HG02938 (cell line): ENCODE data around the gene KCNJ6.
"Not testable (repeated sequence)": the region's sequence is repeated elsewhere in the genome, so short reads cannot be mapped to it uniquely, and the experiment has no call there.

Experiments
- ATAC-seq: cut with Tn5 transposase; IDR thresholded peaks from one replicate; pipeline ENCODE4 v1.9.1; 2021; ENCODE audit warnings: mild to moderate bottlenecking, moderate library complexity; ENCODE audit not compliant: unreplicated experiment

Gene KCNJ6

DNA sequence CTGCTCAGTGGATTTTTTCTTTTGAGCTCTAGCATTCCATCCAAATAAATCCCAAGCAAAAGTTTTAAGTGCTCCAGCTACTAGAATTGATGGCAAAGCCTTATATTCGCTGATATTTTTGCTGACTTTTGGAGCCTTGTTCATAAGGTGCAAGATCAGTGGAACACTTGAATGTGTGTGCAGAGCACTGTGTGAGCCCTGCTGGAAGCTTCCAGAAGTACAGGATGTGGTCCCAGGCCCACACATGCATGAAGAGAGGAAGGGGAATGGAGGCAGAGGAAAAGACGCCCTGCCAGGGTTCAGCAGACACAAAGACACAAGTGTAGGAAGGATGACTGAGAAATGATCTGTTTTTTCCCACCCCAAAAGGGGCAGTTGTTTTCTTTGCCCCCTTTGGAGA is 169.4 kb downstream of the KCNJ6 start:
- no peak for ATAC-seq

DNA sequence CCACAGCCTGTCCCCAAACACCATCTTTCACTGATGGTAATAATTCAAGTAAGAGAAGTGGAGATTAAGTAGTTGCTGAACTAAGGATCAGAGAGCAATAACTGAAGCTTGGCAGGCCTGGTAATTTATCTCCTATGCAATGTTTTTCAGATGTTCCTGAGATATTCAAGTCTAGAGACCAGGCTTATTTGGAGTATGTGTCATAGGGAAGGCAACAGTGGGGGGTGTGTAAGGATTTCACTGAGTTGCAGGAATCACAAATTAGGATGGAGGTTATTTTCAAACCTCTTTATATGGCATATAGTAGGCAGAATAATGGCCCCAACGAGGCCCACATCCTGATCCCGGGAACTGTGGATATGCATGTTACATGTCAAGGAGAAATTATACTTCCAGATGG is 171.7 kb downstream of the KCNJ6 start:
- no peak for ATAC-seq

DNA sequence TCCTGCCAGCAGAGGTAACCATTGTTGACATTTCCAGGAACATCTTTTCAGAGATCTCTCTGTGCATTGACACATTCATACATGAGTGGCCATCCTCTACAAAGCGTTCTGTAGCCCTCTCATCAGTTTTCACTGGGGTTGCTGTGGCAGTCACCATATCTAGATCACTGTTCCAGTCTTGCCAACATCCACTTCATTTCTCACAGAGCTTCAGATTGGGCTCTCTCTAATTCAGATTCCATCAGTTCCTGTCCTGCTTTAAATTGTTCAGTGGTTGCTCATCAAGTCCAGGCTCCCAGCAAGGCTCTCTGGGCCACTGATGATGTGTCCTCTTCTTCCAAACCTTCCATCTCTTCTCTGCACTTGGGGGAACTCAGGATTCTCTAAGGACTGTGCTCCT is 173.7 kb downstream of the KCNJ6 start:
- ATAC-seq = no peak

DNA sequence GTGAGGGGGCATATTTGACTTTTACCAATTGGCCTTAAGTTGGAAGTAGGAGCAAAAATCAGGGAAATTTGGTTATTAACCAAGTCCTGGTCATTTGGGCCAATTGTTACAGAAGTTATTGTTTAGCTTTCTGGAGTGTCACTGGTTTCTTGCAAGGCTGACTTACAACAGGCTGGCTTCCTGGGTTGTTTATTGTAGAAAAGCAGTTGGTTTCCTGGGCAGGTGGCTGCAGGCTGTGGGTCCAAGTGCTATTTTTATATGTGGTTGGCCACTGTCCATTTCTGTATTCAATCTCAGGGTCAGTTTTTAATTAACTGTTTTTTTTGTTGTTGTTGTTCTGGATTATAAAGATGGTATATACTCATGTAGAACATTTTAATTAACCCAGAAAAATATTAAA is 174.1 kb downstream of the KCNJ6 start:
- ATAC-seq = no peak

DNA sequence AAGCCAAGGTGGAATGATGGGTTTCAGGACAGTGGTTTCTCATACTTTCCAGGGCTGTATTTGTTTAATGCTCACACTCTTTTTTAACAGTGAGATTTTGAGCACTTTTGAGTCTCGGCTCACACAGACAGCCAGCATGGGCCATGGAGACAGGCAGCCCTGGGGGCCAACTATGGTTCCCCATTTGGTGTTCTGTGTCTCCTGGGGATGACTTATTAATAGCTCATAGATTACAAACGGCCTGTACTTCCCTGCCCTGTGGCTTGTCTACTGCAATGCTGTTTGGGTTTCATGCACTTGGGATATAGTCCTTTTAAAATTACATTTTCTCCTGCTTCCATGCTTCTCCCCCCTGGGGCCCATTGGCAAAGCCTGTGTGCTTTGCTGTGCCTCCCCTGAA is 178.3 kb downstream of the KCNJ6 start:
- no peak for ATAC-seq

DNA sequence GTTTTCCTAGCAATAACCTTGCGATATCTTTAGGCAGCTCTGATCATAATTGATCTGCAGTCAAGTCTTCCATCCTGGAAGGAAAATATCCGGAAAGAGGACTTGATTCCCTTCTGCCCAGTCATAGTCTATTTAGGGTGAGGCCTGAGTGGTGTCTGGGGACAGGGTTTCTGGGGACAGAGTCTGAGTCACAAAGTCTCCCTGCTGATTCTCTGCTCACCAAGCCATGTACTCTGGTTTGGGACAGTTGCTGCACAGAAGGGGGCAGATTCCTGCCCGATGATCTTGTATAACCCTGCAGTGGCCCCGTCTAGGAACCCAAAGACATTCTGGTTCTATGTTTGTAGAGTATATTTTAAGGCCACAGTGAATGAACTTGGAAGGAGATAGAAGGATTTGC is 178.8 kb downstream of the KCNJ6 start:
- no peak for ATAC-seq

DNA sequence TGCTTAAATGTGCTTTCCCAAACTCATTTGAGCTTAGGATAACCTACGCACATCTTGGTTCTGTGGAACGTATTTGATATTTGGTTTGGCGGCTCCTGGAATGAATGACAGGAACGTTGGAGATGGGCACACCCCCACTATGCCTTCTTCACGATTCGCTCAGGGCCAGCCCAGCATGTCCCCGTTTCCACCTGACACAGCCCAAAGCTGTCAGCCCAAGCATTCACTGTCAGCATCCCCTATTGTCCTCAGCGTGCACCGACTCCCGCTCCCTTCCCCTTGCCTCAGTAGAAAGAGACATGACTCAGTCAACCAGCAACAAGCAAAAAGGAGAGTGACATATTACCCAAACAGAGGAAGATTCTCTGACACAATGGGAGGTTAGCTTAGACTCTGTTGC is 181.4 kb downstream of the KCNJ6 start:
- ATAC-seq = no peak

DNA sequence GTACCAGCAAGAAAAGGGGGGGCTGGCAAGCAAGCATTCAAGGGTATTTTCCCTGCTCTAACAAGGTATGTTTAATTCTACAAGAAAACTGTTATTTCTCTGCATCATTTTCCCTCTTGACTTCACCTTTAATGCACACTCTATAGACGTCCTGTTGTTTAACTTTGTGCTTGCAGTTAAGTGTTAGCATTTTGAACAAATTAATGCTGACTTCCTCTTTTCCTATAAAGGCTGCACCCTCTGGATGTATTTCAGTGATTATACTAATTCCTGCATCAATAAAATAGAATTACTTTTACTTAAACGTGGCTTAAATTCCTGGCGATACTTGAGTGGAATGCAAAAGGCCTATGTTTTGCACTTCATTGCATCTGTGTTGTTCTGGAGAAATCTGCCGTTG is 183.3 kb downstream of the KCNJ6 start:
- no peak for ATAC-seq

DNA sequence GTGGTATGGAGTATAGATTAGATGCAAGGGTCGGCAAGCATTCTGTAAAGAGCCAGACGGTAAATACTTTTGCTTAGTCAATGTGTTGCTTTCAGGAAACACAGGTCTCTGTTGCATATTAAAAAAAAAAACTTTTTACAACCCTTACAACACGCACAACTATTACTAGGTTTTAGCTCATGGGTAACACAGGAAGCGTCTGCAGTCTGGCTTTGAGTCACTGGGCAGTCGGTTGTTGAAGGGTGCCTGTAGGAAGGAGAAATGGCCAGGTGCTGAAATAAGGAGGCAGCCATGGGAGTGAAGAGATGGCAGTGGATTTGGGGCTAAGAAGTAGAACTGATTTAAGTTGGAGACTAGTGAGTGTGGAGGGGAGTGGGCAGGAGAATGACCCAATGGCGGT is 192.1 kb downstream of the KCNJ6 start:
- no peak for ATAC-seq

DNA sequence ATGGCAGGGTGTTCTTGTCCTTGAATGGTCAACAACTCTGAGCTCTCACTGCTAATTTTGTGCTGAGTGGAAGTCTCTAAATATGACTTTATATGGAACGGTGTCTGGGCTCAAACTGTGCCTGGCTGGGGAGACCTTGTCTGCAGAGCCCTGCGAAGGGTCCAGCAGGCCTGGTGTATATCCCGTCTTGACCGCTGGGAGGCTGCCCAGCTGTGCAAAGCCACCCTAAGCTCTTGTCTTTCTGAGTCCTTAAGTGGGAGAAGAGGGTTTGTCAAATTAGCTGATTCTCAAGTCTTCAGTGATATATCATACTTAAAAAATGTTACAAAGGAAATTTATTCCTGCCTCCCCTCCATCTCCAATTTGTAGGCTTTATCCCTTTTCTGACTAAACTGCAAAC is 198.7 kb downstream of the KCNJ6 start:
- ATAC-seq = no peak

DNA sequence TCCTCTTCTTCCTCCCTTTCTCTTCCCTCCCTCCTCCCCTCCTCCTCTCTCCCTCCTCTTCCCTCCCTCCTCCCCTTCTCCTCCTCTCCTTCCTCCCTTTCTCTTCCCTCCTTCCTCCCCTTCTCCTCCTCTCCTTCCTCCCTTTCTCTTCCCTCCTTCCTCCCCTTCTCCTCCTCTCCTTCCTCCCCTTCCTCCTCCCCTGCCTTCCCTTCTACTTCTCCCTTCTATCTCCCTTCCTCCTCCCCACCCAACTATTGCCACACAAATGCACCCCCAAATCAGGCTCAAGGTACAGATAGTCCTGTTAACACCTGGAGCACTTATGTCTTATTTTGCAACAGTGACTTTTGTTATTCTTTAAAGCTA is 203.7 kb downstream of the KCNJ6 start:
- ATAC-seq = not testable (repeated sequence)

DNA sequence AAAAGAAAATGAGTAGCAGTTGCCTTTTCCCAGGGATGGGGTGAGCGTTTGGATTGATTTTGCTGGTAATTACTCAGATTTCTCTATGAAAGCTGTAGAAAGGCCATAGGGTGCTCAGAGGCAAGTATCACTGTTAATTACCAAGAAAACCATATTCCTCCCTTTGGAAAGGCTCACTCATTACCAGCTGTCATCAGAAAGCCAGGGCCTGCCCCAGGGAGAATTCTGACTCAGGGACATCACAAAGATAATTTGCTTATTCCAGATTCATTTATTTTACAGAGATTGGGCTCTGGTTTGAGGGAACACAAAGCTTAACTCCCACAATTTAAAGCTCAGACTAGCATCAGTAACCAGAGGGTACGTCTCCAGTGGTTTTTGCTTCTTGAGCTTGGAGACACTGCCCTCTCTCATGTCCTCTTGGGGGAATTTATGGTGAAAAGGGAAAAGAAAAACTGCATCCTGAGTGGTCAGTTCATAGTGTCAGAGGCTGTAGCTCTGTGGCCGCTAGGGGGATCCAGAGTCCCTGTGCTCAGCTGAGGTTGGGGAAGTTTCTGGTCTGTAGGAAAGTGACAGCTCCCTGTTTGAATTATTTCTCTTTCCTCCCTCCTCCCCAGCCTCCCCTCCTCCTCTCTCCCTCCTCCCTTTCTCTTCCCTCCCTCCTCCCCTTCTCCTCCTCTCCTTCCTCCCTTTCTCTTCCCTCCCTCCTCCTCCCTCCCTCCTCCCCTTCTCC is 204.3 kb downstream of the KCNJ6 start:
- no peak for ATAC-seq

DNA sequence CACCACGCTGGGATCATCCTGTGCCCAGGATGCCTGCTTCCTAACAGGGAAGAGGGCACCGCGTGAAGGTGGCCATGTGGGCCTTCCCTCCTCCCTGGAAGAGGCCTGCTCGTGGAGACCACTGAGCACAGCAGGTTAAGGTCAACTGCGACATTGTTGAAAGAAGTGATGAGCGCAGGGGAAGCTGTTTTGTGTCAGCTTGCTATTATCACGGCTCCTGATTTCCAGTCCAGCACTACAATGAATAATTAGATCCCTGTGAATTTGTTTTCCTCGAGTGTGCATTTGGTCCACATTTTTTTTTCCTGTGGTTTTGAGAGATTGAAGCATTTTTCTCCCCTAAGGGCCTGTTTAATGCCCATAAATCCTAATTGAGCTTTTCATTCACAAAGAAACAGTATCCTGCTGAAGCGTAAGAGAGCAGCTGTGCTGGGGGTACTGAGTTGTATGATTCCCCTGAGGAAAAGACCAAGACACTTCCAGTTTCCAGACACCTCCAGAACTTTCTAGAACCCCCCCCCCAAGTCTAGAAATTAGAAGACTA is 204.9 kb downstream of the KCNJ6 start:
- ATAC-seq = no peak

DNA sequence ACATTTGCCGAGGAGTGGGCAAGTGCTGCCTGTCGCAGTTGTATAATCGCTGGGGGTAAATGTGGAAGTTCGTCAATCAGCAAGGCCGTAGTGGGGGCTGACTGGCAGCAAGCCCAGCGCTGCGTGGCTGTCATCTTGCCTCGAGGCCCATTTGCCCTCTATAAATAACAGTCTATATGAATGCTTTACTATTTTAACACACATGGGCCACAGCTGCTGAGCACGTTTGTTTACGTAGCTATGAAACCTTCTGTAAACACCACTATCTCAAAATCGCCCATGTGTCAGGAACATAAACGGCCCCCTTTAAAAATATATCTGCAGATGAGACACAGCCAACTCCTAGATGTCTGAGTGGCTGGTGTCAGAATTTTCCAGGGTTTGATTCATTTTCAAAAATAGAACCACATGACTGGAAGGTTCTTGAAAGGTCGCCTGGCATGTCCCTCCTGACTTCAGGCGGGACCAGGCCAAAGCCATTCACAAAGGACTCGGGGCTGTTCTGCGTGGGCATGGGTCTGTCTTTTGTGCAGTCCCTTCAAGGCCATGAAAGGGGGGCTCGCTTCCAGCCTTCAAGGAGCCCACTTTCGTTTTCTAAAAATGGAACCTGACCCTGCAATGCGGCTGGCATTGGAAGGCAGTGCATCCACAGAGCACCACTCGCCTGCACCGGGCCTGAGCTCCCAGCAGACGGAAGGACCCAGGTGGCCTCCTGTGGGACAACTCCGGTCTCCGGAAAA is 205.5 kb downstream of the KCNJ6 start:
- no peak for ATAC-seq

DNA sequence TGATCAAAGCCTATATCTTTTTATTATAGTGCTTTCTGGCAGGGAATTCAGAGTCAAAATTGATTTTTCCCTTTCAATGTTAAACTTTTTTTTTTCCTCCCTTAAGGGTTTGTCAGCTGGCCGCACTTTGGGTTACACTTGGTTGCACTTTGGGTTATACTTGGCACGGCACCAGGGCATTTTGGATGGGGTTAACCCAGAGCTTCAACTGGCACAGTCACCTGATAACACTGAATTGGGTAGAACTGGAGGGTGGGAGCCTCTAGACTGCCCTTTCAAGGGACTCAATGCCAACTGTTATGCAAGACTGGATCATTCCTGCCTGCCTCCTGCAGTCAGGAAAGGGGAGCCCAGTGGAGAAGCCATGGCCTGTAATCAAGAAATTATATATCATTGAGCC is 211.5 kb downstream of the KCNJ6 start:
- ATAC-seq = no peak

DNA sequence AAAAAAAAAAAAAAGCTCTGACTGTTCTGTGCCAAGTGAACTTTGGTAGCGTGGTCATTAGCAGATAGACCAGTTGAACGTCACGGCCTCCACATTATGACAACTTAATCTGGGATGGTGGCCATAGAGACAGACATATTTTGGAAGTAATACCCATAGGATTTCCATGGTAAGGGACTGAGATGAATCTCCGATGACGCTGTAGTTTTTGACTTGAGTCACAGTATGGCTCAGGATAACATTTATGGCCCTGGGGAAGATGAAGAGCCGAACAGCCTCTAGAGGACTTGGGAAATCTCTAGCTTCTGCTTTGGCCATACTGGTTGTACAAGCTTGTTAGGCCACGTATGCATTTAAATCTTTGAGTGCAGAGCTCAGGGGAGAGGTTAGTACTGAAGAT is 214.0 kb downstream of the KCNJ6 start:
- ATAC-seq = no peak

DNA sequence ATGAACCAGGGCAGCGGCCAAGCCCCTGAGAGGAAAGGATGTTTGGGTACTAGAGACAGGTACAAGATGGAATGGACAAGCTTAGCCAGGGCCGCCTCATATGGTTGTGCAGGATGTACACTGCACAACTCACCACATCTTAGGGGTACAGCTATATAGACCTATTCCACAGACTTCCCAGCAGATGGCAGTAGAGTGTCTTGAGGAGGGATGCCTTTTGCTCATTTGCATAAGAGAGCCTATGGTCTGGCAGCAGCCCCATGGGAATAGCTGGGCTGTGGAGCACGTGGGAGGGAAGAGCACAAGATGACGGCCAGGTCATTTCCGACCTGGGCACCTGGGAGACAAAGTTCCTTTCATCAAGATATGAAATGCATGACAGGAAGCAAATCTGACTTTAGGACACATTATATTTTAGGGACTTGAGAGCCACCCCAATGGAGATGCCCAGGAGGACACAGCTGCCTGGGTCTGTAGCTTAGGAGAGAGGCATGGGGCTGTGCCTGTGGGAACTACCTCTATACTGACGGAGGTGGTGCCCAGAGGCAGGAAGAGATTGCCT is 215.5 kb downstream of the KCNJ6 start:
- ATAC-seq = peak; percentile 86

DNA sequence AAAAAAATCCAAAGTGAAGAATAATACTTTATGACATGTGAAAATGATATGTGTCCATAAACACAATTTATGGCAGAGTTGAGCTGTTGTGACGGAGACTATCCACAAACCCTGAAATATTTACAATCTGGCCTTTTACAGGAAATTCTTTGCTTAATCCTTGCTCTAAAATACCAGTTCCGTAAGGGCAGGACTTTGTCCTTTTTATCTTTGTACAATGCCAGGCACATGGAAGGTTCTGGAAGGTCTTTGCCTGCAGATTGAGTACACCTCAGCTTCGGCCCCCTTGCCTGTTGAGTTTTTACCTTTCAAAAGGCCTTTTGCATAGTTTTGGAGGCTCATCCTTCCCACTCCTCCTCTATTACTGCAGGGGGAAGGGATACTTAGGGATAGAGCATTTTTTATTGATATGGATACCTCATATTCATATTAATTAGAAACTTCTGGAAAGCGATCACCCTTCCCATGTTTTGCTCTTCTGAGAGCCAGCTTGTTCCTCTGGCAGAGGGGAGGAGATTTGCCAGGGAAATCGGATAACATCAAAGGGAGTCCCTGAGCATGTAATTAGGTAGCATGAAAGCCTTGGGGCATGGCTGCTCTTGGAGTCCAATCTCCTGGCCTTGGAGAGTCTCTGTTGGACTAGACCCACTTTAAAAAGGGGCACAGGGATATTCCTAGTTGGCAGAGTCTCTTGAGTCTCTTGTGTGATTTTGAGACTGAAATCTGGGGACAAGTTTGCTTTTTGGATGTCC is 217.1 kb downstream of the KCNJ6 start:
- no peak for ATAC-seq

DNA sequence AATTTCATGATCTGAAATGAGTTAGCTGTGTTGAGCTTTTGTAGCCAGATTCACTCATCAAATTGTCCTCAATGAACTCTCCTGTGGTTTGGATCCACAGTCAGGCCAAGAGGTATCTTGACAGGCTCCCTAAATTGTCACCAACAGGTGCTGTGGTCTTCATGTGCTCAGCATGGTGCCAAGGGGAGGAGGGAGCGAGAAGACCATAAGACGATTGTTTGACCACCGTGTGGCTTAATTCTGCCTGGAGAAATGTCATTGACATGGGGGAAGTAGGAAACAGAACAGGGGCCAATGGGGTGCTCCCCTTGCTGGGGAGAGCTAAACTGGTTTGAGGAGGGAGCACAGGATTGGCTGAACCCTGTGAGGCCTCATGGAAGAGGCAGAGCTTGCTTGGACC is 219.3 kb downstream of the KCNJ6 start:
- no peak for ATAC-seq

DNA sequence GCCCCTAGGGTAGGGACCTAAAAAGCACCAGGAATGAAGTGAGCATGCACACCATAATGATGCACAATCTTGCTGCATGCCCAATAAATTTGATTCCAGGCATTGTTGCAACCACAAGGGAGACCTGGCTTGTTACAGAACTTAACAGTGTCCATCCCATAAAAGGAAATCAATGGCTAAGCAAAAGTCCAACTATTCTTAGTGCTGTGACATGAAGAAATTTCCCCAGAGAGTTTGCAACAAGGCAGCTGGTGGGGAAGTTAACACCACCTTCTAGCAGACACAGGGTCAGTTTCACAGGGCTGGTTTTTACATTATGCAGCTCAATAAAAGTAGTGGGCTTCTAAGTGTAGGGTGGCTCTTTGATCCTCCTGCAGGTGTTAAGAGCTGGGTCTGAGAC is 221.1 kb downstream of the KCNJ6 start:
- no peak for ATAC-seq

DNA sequence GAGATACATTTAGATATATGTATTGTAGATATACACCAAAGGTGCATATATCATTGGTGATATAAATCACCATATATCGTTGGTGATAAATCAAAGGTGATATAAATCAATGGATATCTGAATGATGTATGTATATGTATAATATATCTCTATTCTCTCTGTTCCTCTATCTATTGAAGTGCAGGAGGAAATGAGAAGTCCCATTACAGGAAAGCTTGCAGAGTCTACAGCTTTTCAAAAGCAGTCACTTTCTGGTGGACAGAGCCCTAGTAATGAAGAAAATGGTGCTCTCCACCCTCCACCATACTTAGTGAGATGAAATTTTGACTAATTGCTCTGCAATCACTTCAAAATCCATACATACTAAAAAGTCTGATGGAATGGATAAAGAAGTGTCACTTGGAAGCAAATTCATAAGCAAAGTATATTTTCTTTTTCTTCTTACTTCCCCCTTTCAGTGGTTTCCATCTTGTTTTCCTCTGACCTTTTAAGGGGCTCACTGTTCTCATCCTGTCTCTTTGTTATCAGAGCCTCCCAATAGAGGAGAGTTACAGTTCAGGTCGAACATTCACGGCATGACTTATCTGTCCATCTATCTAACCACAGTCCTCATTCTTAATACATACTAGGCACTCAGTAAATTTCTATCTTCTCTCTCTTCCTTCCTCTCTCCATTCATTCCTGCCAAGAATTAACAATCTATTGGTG is 227.2 kb downstream of the KCNJ6 start:
- no peak for ATAC-seq
